CD14-positive monocyte (primary cell): Measurements from ENCODE around the gene KL. TPM values are rescaled to one million over a fixed set of nuclear protein-coding genes. Genes with fewer than 3 reads are reported as not detected.

Experiments used
- DNase-seq, 3 donors: peaks; one replicate each; pipeline ENCODE4 v3.0.0-alpha.2; 2011 to 2022
- H2AFZ ChIP-seq: 2 replicates; pipeline ENCODE4 v1.6.0; 2012; ENCODE audit warnings: mild to moderate bottlenecking, low read depth, low read length, inconsistent platforms; ENCODE audit not compliant: insufficient read depth, poor library complexity, severe bottlenecking
- H3K27ac ChIP-seq, 2 donors: 1 replicate in 1 of 2; 2 replicates in 1 of 2; pipeline ENCODE4 v1.5.1; 2012 to 2013; ENCODE audit warnings: low read length in 2 of 2, control low read depth in 1 of 2, inconsistent platforms in 1 of 2, low read depth in 1 of 2, mild to moderate bottlenecking in 1 of 2
- H3K27me3 ChIP-seq, 2 donors: one replicate each; pipeline versions ENCODE4 v1.6.0 to v1.6.1; 2011 to 2013; ENCODE audit warnings: low read length in 2 of 2; ENCODE audit not compliant: control insufficient read depth in 2 of 2, insufficient read depth in 2 of 2
- H3K36me3 ChIP-seq, 2 donors: replicated peaks in 1 of 2; 1 replicate in 1 of 2; 2 replicates in 1 of 2; pipeline versions ENCODE4 v1.5.1 to v1.6.1; 2012 to 2013; ENCODE audit warnings: low read length in 2 of 2, control low read depth in 1 of 2, inconsistent platforms in 1 of 2, mild to moderate bottlenecking in 1 of 2; ENCODE audit not compliant: insufficient read depth in 2 of 2, control insufficient read depth in 1 of 2
- H3K4me1 ChIP-seq, 2 donors: 1 replicate in 1 of 2; 2 replicates in 1 of 2; pipeline versions ENCODE4 v1.5.1 to v1.6.1; 2012 to 2013; ENCODE audit warnings: low read length in 2 of 2, control low read depth in 1 of 2, inconsistent platforms in 1 of 2, mild to moderate bottlenecking in 1 of 2, moderate library complexity in 1 of 2; ENCODE audit not compliant: insufficient read depth in 2 of 2, control insufficient read depth in 1 of 2
- H3K4me2 ChIP-seq: replicated peaks from 2 replicates; pipeline ENCODE3; 2012; ENCODE audit warnings: low read length, moderate library complexity, mild to moderate bottlenecking; ENCODE audit not compliant: poor library complexity, severe bottlenecking; ENCODE audit errors: extremely low read depth
- H3K4me3 ChIP-seq, 3 experiments: fragments of 200-600 bp in 1 of 3; sonication (generic) in 1 of 3; replicated peaks in 1 of 3; 1 replicate in 2 of 3; 2 replicates in 1 of 3; pipeline ENCODE4 v1.5.1; 2011 to 2013; ENCODE audit warnings: low read length in 3 of 3, mild to moderate bottlenecking in 3 of 3, control low read depth in 2 of 3, low read depth in 2 of 3, inconsistent platforms in 1 of 3, moderate library complexity in 1 of 3
- H3K79me2 ChIP-seq: 2 replicates; pipeline ENCODE4 v1.6.0; 2012; ENCODE audit warnings: mild to moderate bottlenecking, control low read depth, inconsistent platforms, low read length, moderate library complexity; ENCODE audit not compliant: insufficient read depth
- H3K9ac ChIP-seq: 2 replicates; pipeline ENCODE4 v1.6.0; 2017; ENCODE audit warnings: low read length, mild to moderate bottlenecking; ENCODE audit not compliant: insufficient read depth, poor library complexity, severe bottlenecking
- H3K9me3 ChIP-seq, 2 donors: replicated peaks in 1 of 2; 1 replicate in 1 of 2; 2 replicates in 1 of 2; pipeline versions ENCODE4 v1.5.1 to v1.6.1; 2012 to 2013; ENCODE audit warnings: low read length in 2 of 2, control low read depth in 1 of 2; ENCODE audit not compliant: control insufficient read depth in 1 of 2, insufficient read depth in 1 of 2
- H4K20me1 ChIP-seq: 2 replicates; pipeline ENCODE4 v1.6.0; 2012; ENCODE audit warnings: mild to moderate bottlenecking, low read length, control low read depth, moderate library complexity; ENCODE audit not compliant: insufficient read depth
- H3K27ac Mint-ChIP-seq, 7 donors: one replicate each; pipeline ENCODE4 v1.8.0; 2020; ENCODE audit warnings: mild to moderate bottlenecking in 7 of 7, mixed read lengths in 7 of 7, moderate library complexity in 6 of 7, inconsistent platforms in 2 of 7
- H3K27me3 Mint-ChIP-seq, 3 donors: one replicate each; pipeline ENCODE4 v1.8.0; 2021 to 2022; ENCODE audit warnings: low read depth in 3 of 3, mild to moderate bottlenecking in 3 of 3, mixed read lengths in 3 of 3, moderate library complexity in 3 of 3, inconsistent platforms in 1 of 3
- H3K36me3 Mint-ChIP-seq, 2 donors: one replicate each; pipeline ENCODE4 v1.8.0; 2020; ENCODE audit warnings: mixed read lengths in 2 of 2, inconsistent platforms in 1 of 2, mild to moderate bottlenecking in 1 of 2
- H3K4me1 Mint-ChIP-seq: one replicate; pipeline ENCODE4 v1.8.0; 2020; ENCODE audit warnings: mild to moderate bottlenecking, mixed read lengths
- H3K4me3 Mint-ChIP-seq, 2 donors: one replicate each; pipeline ENCODE4 v1.8.0; 2020; ENCODE audit warnings: mild to moderate bottlenecking in 2 of 2, mixed read lengths in 2 of 2, moderate library complexity in 1 of 2
- H3K9me3 Mint-ChIP-seq, 7 donors: one replicate each; pipeline ENCODE4 v1.8.0; 2020 to 2022; ENCODE audit warnings: mixed read lengths in 7 of 7, mild to moderate bottlenecking in 6 of 7, moderate library complexity in 6 of 7, inconsistent platforms in 2 of 7
- CTCF ChIP-seq: fragments of 200-600 bp; IDR thresholded peaks from one replicate; pipeline ENCODE4 v1.8.0; 2022; ENCODE audit warnings: antibody characterized with exemption, mild to moderate bottlenecking
- WGBS: methylation state at CpG from one replicate; pipeline ENCODE4 v1.1.5; 2013; ENCODE audit warnings: missing lambda C conversion rate; ENCODE audit not compliant: insufficient coverage; 5-methylcytosine and 5-hydroxymethylcytosine counted together
- intact Hi-C, 2 donors: fragments of 100-400 bp; cut with micrococcal nuclease; formaldehyde crosslinking; loops; one replicate each; pipeline versions ENCODE4 v1.15.0 to v1.15.1; 2023
- polyA plus RNA-seq, 3 donors: library from polyadenylated mRNA; depleted of rRNA in 1 of 3; unstranded in 2 of 3; stranded (reverse) in 1 of 3; fragments of 300-500 nt in 2 of 3; fragments of >200 nt in 1 of 3; fragmentation: Illumina TruSeq in 2 of 3; gene quantifications; 1 replicate in 2 of 3; 2 replicates in 1 of 3; pipeline ENCODE4 v1.2.3, GENCODE V29; 2012 to 2021

KL gene
- polyA plus RNA-seq, 3 donors, result 0.24 to 1.4 (median 0.75) TPM

DNA sequence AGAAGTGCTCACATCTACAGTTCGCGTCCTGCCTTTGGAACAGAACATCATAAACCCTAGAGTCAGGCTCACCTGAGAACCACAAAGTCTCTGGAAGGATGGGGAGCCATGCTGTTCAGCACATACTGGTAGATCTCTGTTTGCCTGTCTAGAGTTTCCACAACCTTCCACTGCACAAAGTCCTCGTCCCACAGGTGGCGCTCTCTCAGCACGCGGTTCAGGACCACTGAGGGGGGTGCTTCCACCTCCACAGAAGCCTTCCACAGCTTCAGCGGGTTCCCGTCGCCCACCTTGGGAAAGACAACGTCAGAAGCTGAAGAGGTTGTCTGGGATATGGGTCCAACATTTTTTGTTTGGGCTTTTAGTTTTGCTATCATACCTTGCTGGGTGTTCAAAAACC is 93.6 kb downstream of the KL start:
- peaks cover 45 to 49% of the 10 kb centered on the region in 2 donors for H3K4me1 ChIP-seq
- intact Hi-C loops, result no loop called here
- H3K27me3 ChIP-seq, result no peaks in the 10 kb centered on the region
- no peaks in the 10 kb centered on the region for H3K79me2 ChIP-seq
- H3K4me3 ChIP-seq, result no peak overlapping the region
- no peaks in the 10 kb centered on the region for H3K36me3 ChIP-seq
- no peak overlapping the region for H3K4me2 ChIP-seq
- no peak for DNase-seq
- Mint-ChIP-seq H3K27ac (peak overlapping the region in 1 of 7 donors; percentile 2), H3K4me3 (no peak overlapping the region), H3K36me3 (peaks cover 3 to 5% of the 10 kb centered on the region in 2 donors), H3K4me1 (peaks cover 48% of the 10 kb centered on the region), H3K27me3 (peaks cover 0 to 6% (median 0%) of the 10 kb centered on the region in 3 donors), H3K9me3 (peaks cover 0 to 2% (median 0%) of the 10 kb centered on the region in 7 donors)
- H4K20me1 ChIP-seq, result no peaks in the 10 kb centered on the region
- no peak overlapping the region for H3K27ac ChIP-seq
- no peaks in the 10 kb centered on the region for H3K9me3 ChIP-seq
- no peak overlapping the region for H3K9ac ChIP-seq
- no peak for TF ChIP-seq CTCF
- H2AFZ ChIP-seq, result no peak overlapping the region
- WGBS, result 93% methylated on average over 4 of the region's 10 CpGs

DNA sequence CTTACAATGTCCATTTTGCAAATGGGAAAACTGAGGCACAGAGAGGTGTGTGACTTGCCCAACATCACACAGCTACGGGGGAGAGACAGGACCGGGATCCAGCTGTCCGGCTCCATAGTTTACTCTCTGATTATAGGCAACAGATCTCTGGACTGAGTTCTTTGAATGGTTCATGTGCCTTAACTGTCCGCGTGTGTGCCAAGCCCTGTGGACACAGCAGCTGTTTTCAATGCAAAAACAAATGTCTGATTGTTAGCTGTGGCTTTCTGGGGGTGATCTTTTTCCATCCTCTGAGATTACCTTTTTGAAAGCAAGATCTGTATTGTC is 94.1 kb downstream of the KL start:
- H3K9ac ChIP-seq, result no peak overlapping the region

More for the DNA sequence above, 94.1 kb downstream of the KL start:
- Histone ChIP-seq H3K4me2 (peak overlapping the region; percentile 42), H3K27me3 (no peaks in the 10 kb centered on the region), H3K79me2 (no peaks in the 10 kb centered on the region), H3K36me3 (no peaks in the 10 kb centered on the region), H3K9me3 (no peaks in the 10 kb centered on the region), H4K20me1 (no peaks in the 10 kb centered on the region), H3K27ac (peak overlapping the region; percentile 56 to 73), H3K4me1 (peaks cover 41 to 44% of the 10 kb centered on the region in 2 donors), H2AFZ (peak overlapping the region; percentile 46), H3K4me3 (peak overlapping the region in 1 of 3 experiments; percentile 39)
- intact Hi-C loops, result no loop called here
- Mint-ChIP-seq H3K27ac (peak overlapping the region; percentile 76 to 93 (median 84)), H3K27me3 (peaks cover 0 to 6% (median 0%) of the 10 kb centered on the region in 3 donors), H3K9me3 (peaks cover 0 to 2% (median 0%) of the 10 kb centered on the region in 7 donors), H3K36me3 (peaks cover 3 to 5% of the 10 kb centered on the region in 2 donors), H3K4me1 (peaks cover 45% of the 10 kb centered on the region), H3K4me3 (peak overlapping the region in 1 of 2 donors; percentile 69)
- DNase-seq, result no peak
- TF ChIP-seq CTCF, result no peak
- 89% methylated on average over 3 of the region's 5 CpGs for WGBS
